Upper lobe of left lung (tissue), 4 donors: ENCODE data around the gene ZNF414.

ENCODE experiments used
- POLR2A ChIP-seq, 4 donors: fragments of 450-650 bp; IDR thresholded peaks; one replicate each; pipeline ENCODE4 v1.5.1; 2016 to 2017; ENCODE audit warnings: antibody characterized with exemption in 4 of 4, mild to moderate bottlenecking in 2 of 4
- POLR2AphosphoS5 ChIP-seq, 2 donors: sonication (generic); formaldehyde crosslinking; IDR thresholded peaks; one replicate each; pipeline ENCODE4 v1.5.1; 2017; ENCODE audit warnings: antibody characterized with exemption in 2 of 2
- TF ChIP-seq, protein P1 (sequence below), 6 experiments: fragments of 450-650 bp in 4 of 6; fragments of 200-600 bp in 2 of 6; sonication (generic) in 2 of 6; IDR thresholded peaks; one replicate each; pipeline ENCODE4 v1.5.1; 2016 to 2019; ENCODE audit warnings: antibody characterized with exemption in 6 of 6

DNA sequence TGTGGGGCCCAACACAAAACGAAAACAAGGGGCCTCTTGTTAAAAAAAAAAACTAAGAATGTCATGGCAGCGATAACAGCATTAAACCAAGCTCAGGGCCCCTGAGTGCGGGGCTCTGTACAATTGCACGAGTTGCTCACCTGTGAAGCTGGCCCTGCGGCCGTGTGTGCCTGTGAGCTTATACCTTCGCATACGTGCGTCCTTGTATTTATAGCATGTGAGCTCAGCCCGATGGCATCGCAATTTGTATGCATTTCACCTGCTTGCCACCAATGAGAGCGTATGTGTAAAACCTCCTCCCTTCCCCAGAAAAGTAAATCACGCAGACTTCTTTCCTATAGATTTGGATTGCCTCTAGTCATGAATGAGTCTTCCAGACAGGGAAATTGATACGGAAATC, 52.1 kb downstream of the ZNF414 start:
- TF ChIP-seq, protein P1, sequence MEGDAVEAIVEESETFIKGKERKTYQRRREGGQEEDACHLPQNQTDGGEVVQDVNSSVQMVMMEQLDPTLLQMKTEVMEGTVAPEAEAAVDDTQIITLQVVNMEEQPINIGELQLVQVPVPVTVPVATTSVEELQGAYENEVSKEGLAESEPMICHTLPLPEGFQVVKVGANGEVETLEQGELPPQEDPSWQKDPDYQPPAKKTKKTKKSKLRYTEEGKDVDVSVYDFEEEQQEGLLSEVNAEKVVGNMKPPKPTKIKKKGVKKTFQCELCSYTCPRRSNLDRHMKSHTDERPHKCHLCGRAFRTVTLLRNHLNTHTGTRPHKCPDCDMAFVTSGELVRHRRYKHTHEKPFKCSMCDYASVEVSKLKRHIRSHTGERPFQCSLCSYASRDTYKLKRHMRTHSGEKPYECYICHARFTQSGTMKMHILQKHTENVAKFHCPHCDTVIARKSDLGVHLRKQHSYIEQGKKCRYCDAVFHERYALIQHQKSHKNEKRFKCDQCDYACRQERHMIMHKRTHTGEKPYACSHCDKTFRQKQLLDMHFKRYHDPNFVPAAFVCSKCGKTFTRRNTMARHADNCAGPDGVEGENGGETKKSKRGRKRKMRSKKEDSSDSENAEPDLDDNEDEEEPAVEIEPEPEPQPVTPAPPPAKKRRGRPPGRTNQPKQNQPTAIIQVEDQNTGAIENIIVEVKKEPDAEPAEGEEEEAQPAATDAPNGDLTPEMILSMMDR (IDR thresholded peaks at IDR 0.05) = no peak
- no peak for TF ChIP-seq POLR2A (IDR thresholded peaks at IDR 0.05)
- TF ChIP-seq POLR2AphosphoS5 (IDR thresholded peaks at IDR 0.05) = no peak
